Fibroblast of the aortic adventitia (primary cell): ENCODE results near the gene KRI1. TPM values are rescaled to one million over a fixed set of nuclear protein-coding genes. Genes with fewer than 3 reads are reported as not detected.

ENCODE experiments used
- DNase-seq: peaks from one replicate; pipeline ENCODE4 v3.0.0-alpha.2; 2010; ENCODE audit warnings: low read depth
- H3K4me3 ChIP-seq: 2 replicates; pipeline ENCODE4 v1.5.1; 2011; ENCODE audit warnings: low read depth, mild to moderate bottlenecking, control low read depth, low read length, moderate library complexity
- CTCF ChIP-seq: IDR thresholded peaks from 2 replicates; pipeline ENCODE4 v1.5.1; 2011; ENCODE audit warnings: mild to moderate bottlenecking, low read length, control low read depth, inconsistent platforms; ENCODE audit not compliant: insufficient read depth
- total RNA-seq: library from RNA; depleted of rRNA; stranded (reverse); fragments of >200 nt; gene quantifications from 2 replicates; pipeline ENCODE4 v1.2.3, GENCODE V29; 2012; ENCODE audit warnings: low replicate concordance

KRI1 gene
- 11.1 and 25.0 TPM in 2 replicates for total RNA-seq

DNA sequence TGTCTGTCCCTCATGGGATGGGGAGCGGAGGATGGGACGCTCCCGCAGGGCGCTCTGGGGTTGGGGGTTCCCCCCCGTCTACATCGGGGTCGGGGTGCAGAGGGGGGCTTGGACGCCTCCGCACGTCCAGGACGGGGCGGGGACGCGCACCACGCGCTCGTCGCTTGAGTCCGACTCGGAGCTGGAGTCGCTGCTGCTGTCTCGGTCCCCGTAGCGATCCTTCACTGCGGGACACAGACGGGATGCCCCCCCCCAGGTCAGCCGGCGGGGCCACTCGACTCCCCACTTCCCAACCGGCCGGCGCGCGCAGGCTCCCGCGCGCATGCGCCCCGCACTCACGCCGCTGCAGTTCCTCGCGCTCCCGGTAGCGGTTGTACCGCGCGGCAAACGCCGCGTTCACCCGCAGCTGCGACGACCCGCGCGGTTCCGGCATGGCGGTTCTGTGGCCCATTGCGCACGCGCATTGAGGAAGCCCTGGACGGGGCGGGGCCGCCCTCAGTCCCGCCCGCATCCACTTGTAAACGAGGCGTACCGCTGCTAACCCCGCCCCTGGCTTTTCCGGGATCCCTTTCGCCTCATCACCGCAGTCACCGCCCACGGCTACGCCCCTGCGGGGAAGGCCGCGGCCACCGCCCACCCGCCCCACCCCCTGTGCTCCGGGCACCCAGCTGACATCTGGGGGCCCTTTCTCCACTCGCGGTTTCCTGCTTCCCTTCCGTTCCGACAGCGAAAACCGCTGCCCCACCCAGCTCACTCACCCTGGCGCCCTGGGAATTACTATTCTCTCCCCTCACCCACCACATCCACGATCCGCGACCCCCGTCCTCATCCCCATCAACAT lies at the start of gene KRI1:
Gene KRI1, minus strand, starts transcription at position 444 of the 841 bp plus-strand sequence. Its CDS starts 11 bp downstream, at position 433.
- peak within 1 kb of the TSS; percentile 89 for H3K4me3 ChIP-seq
- DNase-seq = peak; percentile 97
- TF ChIP-seq CTCF = peak; percentile 44

DNA sequence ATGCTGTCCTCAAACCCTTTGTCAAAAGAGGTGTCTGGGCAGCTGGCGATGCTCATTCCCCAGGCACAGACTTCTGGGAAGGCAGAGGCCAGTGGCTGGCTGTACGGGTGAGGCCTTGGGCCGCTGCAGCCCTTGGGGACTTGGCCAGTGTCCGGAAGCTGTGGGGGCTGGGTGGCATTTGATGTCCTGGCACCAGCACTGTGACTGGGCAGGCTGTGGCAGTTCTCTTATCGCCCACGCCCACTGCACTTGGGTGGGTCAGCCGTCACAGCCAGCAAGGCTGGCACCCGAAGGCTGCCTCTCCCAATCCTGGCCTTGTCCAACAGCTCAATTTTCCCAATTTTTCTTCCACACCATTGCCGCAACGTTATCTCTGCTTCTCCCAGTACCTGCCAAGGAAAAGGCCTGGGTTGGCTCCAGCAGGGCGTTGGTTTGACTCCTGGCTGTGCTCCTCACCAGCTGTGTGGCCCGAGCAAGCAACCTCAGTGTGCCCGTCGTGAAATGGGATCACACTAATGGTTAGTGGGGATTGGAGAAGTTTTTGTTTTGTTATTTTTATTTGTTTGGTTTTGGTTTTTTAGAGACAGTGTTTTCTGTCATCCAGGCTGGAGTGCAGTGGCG lies 46.8 kb upstream of the KRI1 start:
- H3K4me3 ChIP-seq = no peak overlapping the region
- no peak for TF ChIP-seq CTCF
- DNase-seq = peak; percentile 79

GRCh38 chr19:10611907-10612306 lies 46.1 kb upstream of the KRI1 start:
- H3K4me3 ChIP-seq = no peak overlapping the region
- no peak for TF ChIP-seq CTCF
- peak; percentile 22 for DNase-seq

- DNase-seq = no peak
- no peak overlapping the region for H3K4me3 ChIP-seq
- TF ChIP-seq CTCF = no peak
Measured at GRCh38 chr19:10604460-10604980, 38.7 kb upstream of the KRI1 start.

DNA sequence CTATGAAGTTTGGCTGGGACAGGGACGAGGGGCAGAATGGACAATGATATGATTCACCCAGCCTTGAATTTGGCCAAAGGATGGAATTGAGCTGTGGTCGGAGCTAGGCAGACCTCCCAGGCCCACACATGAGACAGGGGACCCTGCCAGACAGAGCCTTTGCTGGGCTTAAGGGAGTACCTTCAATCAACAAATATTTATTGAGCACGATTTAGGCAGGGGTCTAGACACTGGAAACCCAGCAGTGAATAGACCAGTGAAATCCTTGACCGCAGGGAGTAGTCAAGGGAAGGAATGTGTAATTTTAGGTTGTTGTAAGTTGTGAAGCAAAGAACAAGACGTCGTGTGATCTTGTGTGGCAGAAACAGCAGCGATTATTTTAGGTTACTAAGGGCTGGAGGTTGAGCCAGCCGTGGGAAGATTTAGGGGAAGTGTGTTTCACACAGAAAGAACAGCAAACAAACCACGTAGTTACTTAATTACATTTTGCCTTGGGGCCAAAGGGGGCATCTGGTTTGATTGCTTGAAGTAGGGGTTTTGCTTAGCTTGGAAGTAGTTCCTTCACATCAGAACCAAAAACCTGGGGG lies 38.2 kb upstream of the KRI1 start:
- H3K4me3 ChIP-seq = peak overlapping the region; percentile 93
- no peak for TF ChIP-seq CTCF
- peak; percentile 13 for DNase-seq

DNA sequence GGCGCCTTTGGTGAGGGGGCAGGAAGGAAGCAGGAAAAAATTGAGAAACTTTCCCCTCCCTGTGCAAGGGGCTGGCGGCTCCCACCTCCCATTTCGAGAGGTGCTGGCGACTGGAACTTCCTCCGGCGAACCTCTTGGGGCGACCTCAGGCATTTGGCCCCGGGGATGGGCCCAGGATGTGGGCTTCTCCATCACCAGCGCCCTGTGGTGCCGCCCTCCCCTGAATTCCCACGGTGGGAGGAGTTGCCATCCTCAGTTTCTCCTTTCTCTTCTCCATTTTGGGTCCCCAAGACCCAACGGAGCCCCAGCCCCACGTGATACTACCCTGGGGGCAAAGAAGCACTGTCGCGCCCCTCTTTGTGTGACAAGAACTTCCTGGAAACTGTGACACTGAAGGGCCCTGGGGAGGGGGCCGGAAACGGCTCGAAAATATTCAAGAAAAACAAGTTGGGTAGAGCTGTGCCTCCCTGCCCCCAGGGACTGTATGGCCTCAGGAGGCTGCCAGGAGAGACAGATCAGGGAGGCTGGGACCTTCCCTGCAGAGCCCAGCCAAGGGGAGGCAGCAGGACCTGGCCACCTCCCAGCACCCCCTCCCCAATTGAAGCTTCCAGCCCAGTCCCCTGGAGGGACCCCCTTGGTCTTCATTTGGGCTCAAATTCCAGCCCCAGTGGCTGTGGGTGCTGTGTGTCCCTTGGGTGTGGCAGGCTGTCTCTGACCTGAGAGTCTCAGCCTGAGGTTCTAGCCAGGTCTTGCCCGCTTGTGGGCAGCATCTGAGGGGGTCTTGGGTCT lies 37.5 kb upstream of the KRI1 start:
- no peak for TF ChIP-seq CTCF
- no peak for DNase-seq
- H3K4me3 ChIP-seq = peak overlapping the region; percentile 93
